Thymus (tissue), 11 donors: ENCODE data around the gene IGFBP7. TPM values are rescaled to one million over a fixed set of nuclear protein-coding genes. Genes with fewer than 3 reads are reported as not detected.

Source experiments
- DNase-seq, 9 donors: peaks; one replicate each; pipeline ENCODE4 v3.0.0-alpha.2; 2013; ENCODE audit warnings: low spot score in 9 of 9, low read depth in 6 of 9, missing footprints in 1 of 9
- H3K27ac ChIP-seq, 2 donors: one replicate each; pipeline ENCODE4 v1.5.1; 2013; ENCODE audit warnings: control low read depth in 1 of 2, low read depth in 1 of 2, low read length in 1 of 2, mild to moderate bottlenecking in 1 of 2, moderate library complexity in 1 of 2
- H3K27me3 ChIP-seq, 2 donors: one replicate each; pipeline ENCODE4 v1.5.1; 2013; ENCODE audit warnings: low read length in 1 of 2; ENCODE audit not compliant: control insufficient read depth in 2 of 2, insufficient read depth in 1 of 2
- H3K36me3 ChIP-seq, 2 donors: one replicate each; pipeline ENCODE4 v1.5.1; 2013; ENCODE audit warnings: low read length in 1 of 2, mild to moderate bottlenecking in 1 of 2, moderate library complexity in 1 of 2; ENCODE audit not compliant: control insufficient read depth in 2 of 2, insufficient read depth in 2 of 2
- H3K4me1 ChIP-seq, 2 donors: one replicate each; pipeline ENCODE4 v1.5.1; 2013; ENCODE audit warnings: low read length in 2 of 2; ENCODE audit not compliant: control insufficient read depth in 2 of 2, insufficient read depth in 2 of 2
- H3K4me3 ChIP-seq, 2 donors: one replicate each; pipeline ENCODE4 v1.5.1; 2013; ENCODE audit warnings: low read length in 2 of 2, control low read depth in 1 of 2, mild to moderate bottlenecking in 1 of 2
- H3K9me3 ChIP-seq, 2 donors: one replicate each; pipeline ENCODE4 v1.5.1; 2013; ENCODE audit warnings: low read length in 1 of 2, mild to moderate bottlenecking in 1 of 2; ENCODE audit not compliant: control insufficient read depth in 2 of 2, insufficient read depth in 1 of 2
- WGBS: extraction: QIAGEN DNeasy Blood & Tissue Kit; methylation state at CpG from one replicate; pipeline ENCODE4 v1.1.7; 2013; 5-methylcytosine and 5-hydroxymethylcytosine counted together
- polyA plus RNA-seq: library from polyadenylated mRNA; stranded (reverse); fragments of 200-250 nt; gene quantifications from one replicate; pipeline ENCODE4 v1.2.3, GENCODE V29; 2013
- total RNA-seq: library from RNA; stranded (reverse); fragments of 120-200 nt; gene quantifications from one replicate; pipeline ENCODE4 v1.2.4, GENCODE V29; 2013
- donor health status: healthy.

The IGFBP7 gene
- total and polyA plus RNA-seq, 2 donors: 54.1 to 301 TPM

GRCh38 chr4:57139783-57140182 is 29.6 kb upstream of the IGFBP7 start:
- H3K4me3 ChIP-seq: no peak overlapping the region
- DNase-seq: no peak
- no peaks in the 10 kb centered on the region for H3K4me1 ChIP-seq
- no peaks in the 10 kb centered on the region for H3K9me3 ChIP-seq
- H3K27me3 ChIP-seq: no peaks in the 10 kb centered on the region
- no peaks in the 10 kb centered on the region for H3K36me3 ChIP-seq
- H3K27ac ChIP-seq: no peak overlapping the region

DNA sequence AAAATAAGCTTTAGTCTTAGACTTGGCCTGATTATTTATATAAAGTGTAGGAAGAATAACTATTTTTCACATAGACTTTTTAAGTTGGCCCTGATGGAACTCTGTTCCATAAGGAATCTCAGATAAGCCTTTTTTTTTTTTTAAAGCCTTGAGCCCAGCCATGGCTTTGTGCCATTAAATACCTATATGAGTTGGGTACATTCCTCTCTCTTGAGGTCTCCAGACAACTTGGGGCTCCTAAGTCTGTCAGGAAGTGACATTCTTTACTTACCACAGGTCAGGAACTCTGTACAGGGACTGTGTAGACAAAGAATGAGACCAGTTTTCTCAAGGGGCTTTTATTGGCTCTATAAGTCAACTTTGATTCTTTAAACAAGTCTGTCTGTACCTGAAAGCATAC is 27.1 kb upstream of the IGFBP7 start:
- Histone ChIP-seq H3K27ac (no peak overlapping the region), H3K27me3 (no peaks in the 10 kb centered on the region), H3K4me3 (no peak overlapping the region), H3K4me1 (no peaks in the 10 kb centered on the region), H3K9me3 (no peaks in the 10 kb centered on the region), H3K36me3 (no peaks in the 10 kb centered on the region)
- DNase-seq: no peak

DNA sequence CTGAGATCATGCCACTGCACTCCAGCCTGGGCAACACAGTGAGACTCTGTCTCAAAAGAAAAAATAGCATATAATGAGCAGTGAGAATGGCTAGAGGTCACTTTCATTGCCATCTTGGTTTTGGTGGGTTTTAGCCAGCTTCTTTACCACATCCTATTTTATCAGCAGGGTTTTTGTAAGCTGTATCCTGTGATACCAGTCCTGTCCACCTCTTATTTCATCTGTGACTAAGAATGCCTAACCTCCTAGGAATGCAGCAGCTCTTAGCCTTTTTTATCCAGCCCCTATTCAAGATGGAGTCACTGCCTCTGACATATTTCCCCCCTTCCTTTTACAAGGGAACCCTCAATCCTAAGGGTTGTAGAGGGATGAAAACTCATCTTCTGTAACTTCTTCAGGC is 26.1 kb upstream of the IGFBP7 start:
- Histone ChIP-seq H3K4me1 (no peaks in the 10 kb centered on the region), H3K36me3 (no peaks in the 10 kb centered on the region), H3K9me3 (no peaks in the 10 kb centered on the region), H3K4me3 (no peak overlapping the region), H3K27me3 (no peaks in the 10 kb centered on the region), H3K27ac (no peak overlapping the region)
- no peak for DNase-seq

- no peaks in the 10 kb centered on the region for H3K36me3 ChIP-seq
- H3K4me1 ChIP-seq: no peaks in the 10 kb centered on the region
- no peak overlapping the region for H3K27ac ChIP-seq
- H3K4me3 ChIP-seq: no peak overlapping the region
- whole genome bisulfite sequencing: 67% methylated on average over 2 of the region's 2 CpGs
- H3K27me3 ChIP-seq: no peaks in the 10 kb centered on the region
- no peak for DNase-seq
- H3K9me3 ChIP-seq: peaks cover 0 to under 1% of the 10 kb centered on the region in 2 donors
These were observed 22.6 kb upstream of the IGFBP7 start for GRCh38 chr4:57132743-57133137.

DNA sequence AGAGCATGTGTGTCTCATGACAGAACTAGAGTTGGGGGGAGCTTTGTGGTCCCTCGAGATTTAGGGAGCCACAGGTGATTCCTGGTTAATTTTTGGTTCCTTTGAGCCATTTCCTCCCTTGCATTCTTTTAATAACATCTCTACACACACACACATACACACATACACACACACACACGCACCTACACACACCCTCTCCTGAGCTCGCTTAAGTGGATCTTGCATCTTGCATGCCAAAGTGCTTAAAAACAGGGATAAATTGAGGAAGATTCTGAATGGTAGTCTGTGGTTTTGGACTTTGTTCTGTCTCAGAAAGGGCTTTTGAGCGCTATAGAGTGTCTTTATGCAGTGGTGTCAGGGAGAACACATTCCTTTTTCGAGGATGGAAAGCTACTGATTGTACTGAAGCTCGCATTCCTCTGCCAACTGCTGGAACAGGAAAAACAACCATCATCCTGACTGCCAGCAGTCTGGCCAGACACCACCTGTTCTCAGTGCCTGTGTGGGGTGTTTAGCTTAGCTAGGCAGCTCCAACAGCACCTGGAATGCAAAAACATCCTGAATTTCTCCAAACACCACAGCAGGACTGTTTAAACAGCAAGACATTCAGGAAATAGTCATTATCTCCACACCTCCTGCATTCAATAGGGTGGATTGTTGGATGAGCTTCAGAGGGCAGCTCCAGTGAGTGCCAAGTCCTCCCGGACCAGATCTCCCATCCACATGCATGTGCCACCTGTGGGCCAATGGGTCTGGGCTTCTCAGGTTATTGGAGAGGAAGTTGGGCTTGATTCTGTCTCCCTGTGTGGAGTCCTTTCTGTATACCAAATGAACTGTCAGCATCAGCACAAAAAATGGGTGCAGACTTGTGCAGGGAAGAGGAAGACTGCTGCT is 21.9 kb upstream of the IGFBP7 start:
- no peak overlapping the region for H3K27ac ChIP-seq
- DNase-seq: no peak
- H3K27me3 ChIP-seq: no peaks in the 10 kb centered on the region
- peaks cover 0 to 7% of the 10 kb centered on the region in 2 donors for H3K9me3 ChIP-seq
- no peaks in the 10 kb centered on the region for H3K4me1 ChIP-seq
- WGBS: 88% methylated on average over 7 of the region's 7 CpGs
- H3K4me3 ChIP-seq: no peak overlapping the region
- no peaks in the 10 kb centered on the region for H3K36me3 ChIP-seq

DNA sequence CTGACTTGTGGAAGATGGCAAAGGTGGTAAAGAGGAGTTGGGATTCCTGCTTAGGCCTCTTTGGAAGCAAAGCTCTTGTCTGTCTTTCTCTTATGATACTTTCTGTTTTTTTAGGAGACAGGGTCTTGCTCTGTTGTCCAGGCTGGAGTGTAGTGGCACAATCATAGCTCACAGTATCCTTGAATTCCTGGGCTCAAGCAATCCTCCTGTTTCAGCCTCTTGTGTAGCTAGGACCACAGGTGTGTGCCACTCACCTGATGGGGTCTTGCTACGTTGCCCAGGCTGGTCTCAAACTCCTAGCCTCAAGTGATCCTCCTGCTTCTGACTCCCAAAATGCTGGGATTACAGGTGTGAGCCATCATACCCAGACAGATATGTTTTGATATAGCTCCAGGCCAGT is 19.3 kb upstream of the IGFBP7 start:
- Histone ChIP-seq H3K27me3 (no peaks in the 10 kb centered on the region), H3K4me1 (no peaks in the 10 kb centered on the region), H3K9me3 (peaks cover 0 to 7% of the 10 kb centered on the region in 2 donors), H3K4me3 (no peak overlapping the region), H3K36me3 (no peaks in the 10 kb centered on the region), H3K27ac (no peak overlapping the region)
- DNase-seq: no peak
- 87% methylated on average over 1 of the region's 1 CpG for WGBS

GRCh38 chr4:57127361-57127760 is 17.2 kb upstream of the IGFBP7 start:
- H3K9me3 ChIP-seq: peaks cover 0 to 7% of the 10 kb centered on the region in 2 donors
- H3K36me3 ChIP-seq: no peaks in the 10 kb centered on the region
- H3K4me1 ChIP-seq: no peaks in the 10 kb centered on the region
- WGBS: 83% methylated on average over 3 of the region's 3 CpGs
- no peak for DNase-seq
- no peak overlapping the region for H3K4me3 ChIP-seq
- H3K27ac ChIP-seq: no peak overlapping the region
- no peaks in the 10 kb centered on the region for H3K27me3 ChIP-seq

DNA sequence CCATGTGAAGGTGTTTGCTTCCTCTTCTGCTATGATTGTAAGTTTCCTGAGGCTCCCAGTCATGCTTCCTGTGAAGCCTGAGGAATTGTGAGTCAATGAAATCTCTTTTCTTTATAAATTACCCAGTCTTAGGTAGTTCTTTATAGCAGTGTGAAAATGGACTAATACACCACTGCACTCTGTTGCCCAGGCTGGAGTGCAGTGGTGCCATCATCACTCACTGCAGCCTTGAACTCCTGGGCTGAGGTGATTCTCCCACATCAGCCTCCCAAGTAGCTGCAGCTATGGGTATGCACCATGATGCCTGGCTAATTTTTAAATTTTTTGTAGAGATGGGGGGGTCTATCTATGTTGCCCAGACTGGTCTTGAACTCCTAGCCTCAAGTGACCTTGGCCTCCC is 15.8 kb upstream of the IGFBP7 start:
- Histone ChIP-seq H3K36me3 (no peaks in the 10 kb centered on the region), H3K27me3 (no peaks in the 10 kb centered on the region), H3K9me3 (peaks cover 0 to 7% of the 10 kb centered on the region in 2 donors), H3K27ac (no peak overlapping the region), H3K4me1 (no peaks in the 10 kb centered on the region), H3K4me3 (no peak overlapping the region)
- no peak for DNase-seq

GRCh38 chr4:57124145-57124544 is 14.0 kb upstream of the IGFBP7 start:
- no peaks in the 10 kb centered on the region for H3K36me3 ChIP-seq
- peaks cover 0 to 7% of the 10 kb centered on the region in 2 donors for H3K9me3 ChIP-seq
- H3K27ac ChIP-seq: no peak overlapping the region
- H3K4me3 ChIP-seq: no peak overlapping the region
- no peak for DNase-seq
- no peaks in the 10 kb centered on the region for H3K27me3 ChIP-seq
- H3K4me1 ChIP-seq: no peaks in the 10 kb centered on the region
